H1 (cell line): ENCODE data around the gene NFIC. TPM values are rescaled to one million over a fixed set of nuclear protein-coding genes. Genes with fewer than 3 reads are reported as not detected.

Experiments
- BCL11A ChIP-seq, 2 experiments: IDR thresholded peaks; one replicate each; pipeline ENCODE4 v1.6.1; 2011; ENCODE audit warnings: low read depth in 2 of 2, low read length in 2 of 2, mild to moderate bottlenecking in 2 of 2
- CBX5 ChIP-seq: fragments of 300-800, 300-1000 bp; sonication (generic); IDR thresholded peaks from 2 replicates; pipeline ENCODE4 v1.7.1; 2016; ENCODE audit warnings: antibody characterized with exemption, low read length, low read depth
- KDM1A ChIP-seq: fragments of 200-600, 300-600 bp; sonication (generic); IDR thresholded peaks from 2 replicates; pipeline ENCODE4 v1.7.1; 2016; ENCODE audit warnings: mild to moderate bottlenecking, low read length, borderline replicate concordance
- RAD21 ChIP-seq, 2 experiments: IDR thresholded peaks in 1 of 2; conservative IDR thresholded peaks in 1 of 2; 2 replicates each; pipeline ENCODE4 v1.6.1; 2011; ENCODE audit warnings: low read depth in 2 of 2, low read length in 2 of 2, improper control_type of control experiment in 1 of 2, inconsistent platforms in 1 of 2, mild to moderate bottlenecking in 1 of 2, moderate library complexity in 1 of 2
- polyA plus RNA-seq, 7 experiments: library from polyadenylated mRNA; depleted of rRNA in 3 of 7; stranded (reverse) in 5 of 7; unstranded in 2 of 7; fragments of >200 nt in 5 of 7; fragments of 200-250 nt in 2 of 7; gene quantifications; 1 replicate in 5 of 7; 2 replicates in 1 of 7; 4 replicates in 1 of 7; pipeline versions ENCODE4 v1.2.1 to v1.2.3, GENCODE V29; 2011 to 2013; ENCODE audit warnings: missing spikeins in 2 of 7, mixed read lengths in 2 of 7
- total RNA-seq: library from RNA; stranded (reverse); fragmentation: NEBNext Ultra II Directional; extraction: Animal tissue kit (Norgen Biotek cat#: 25700); gene quantifications from 2 replicates; pipeline ENCODE4 v1.2.1, GENCODE V29; 2021
- TF ChIP-seq, protein P1 (sequence below): fragments of 300-600 bp; sonication (generic); IDR thresholded peaks from 2 replicates; pipeline ENCODE4 v1.7.1; 2012; ENCODE audit warnings: low read length, moderate library complexity, mild to moderate bottlenecking, inconsistent platforms; ENCODE audit not compliant: insufficient replicate concordance
- TF ChIP-seq, protein P2 (sequence below): IDR thresholded peaks from 2 replicates; pipeline ENCODE4 v1.6.1; 2011; ENCODE audit warnings: low read length, improper control_type of control experiment

The NFIC gene
- total and polyA plus RNA-seq, 2 of the 8 experiments (the other 6 are each of a cell fraction or from before 2014, with no cell fraction given): 0.56 to 3.2 TPM

DNA sequence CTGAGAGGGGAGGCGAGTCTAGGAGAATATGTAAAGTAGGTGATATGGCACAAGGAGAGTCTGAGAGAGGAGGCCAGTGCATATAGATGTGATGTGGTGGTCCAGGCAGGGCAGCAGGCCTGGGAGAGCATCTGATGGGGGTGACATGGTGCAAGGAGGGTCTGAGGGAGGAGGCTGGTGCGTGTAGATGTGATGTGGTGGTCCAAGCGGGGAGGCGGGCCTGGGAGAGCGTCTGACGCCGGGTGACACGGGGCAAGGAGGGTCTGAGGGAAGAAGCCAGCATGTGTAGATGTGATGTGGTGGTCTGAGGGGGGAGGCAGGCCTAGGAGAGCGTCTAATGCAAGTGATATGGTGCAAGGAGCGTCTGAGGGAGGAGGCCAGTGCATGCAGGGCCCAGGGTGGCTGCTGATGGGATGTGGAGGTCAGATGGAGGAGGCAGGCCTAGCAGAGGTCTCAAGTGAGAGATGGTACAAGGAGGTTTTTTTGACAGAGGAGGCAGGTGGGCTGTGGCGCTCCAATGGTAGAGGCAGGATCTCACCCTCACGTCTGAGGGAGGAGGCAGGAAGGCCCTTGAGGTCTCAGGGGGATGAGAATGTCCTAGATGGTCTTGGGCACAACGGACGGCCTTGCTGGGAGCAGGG is 16.2 kb downstream of the NFIC start (continued):
- TF ChIP-seq, protein P1, sequence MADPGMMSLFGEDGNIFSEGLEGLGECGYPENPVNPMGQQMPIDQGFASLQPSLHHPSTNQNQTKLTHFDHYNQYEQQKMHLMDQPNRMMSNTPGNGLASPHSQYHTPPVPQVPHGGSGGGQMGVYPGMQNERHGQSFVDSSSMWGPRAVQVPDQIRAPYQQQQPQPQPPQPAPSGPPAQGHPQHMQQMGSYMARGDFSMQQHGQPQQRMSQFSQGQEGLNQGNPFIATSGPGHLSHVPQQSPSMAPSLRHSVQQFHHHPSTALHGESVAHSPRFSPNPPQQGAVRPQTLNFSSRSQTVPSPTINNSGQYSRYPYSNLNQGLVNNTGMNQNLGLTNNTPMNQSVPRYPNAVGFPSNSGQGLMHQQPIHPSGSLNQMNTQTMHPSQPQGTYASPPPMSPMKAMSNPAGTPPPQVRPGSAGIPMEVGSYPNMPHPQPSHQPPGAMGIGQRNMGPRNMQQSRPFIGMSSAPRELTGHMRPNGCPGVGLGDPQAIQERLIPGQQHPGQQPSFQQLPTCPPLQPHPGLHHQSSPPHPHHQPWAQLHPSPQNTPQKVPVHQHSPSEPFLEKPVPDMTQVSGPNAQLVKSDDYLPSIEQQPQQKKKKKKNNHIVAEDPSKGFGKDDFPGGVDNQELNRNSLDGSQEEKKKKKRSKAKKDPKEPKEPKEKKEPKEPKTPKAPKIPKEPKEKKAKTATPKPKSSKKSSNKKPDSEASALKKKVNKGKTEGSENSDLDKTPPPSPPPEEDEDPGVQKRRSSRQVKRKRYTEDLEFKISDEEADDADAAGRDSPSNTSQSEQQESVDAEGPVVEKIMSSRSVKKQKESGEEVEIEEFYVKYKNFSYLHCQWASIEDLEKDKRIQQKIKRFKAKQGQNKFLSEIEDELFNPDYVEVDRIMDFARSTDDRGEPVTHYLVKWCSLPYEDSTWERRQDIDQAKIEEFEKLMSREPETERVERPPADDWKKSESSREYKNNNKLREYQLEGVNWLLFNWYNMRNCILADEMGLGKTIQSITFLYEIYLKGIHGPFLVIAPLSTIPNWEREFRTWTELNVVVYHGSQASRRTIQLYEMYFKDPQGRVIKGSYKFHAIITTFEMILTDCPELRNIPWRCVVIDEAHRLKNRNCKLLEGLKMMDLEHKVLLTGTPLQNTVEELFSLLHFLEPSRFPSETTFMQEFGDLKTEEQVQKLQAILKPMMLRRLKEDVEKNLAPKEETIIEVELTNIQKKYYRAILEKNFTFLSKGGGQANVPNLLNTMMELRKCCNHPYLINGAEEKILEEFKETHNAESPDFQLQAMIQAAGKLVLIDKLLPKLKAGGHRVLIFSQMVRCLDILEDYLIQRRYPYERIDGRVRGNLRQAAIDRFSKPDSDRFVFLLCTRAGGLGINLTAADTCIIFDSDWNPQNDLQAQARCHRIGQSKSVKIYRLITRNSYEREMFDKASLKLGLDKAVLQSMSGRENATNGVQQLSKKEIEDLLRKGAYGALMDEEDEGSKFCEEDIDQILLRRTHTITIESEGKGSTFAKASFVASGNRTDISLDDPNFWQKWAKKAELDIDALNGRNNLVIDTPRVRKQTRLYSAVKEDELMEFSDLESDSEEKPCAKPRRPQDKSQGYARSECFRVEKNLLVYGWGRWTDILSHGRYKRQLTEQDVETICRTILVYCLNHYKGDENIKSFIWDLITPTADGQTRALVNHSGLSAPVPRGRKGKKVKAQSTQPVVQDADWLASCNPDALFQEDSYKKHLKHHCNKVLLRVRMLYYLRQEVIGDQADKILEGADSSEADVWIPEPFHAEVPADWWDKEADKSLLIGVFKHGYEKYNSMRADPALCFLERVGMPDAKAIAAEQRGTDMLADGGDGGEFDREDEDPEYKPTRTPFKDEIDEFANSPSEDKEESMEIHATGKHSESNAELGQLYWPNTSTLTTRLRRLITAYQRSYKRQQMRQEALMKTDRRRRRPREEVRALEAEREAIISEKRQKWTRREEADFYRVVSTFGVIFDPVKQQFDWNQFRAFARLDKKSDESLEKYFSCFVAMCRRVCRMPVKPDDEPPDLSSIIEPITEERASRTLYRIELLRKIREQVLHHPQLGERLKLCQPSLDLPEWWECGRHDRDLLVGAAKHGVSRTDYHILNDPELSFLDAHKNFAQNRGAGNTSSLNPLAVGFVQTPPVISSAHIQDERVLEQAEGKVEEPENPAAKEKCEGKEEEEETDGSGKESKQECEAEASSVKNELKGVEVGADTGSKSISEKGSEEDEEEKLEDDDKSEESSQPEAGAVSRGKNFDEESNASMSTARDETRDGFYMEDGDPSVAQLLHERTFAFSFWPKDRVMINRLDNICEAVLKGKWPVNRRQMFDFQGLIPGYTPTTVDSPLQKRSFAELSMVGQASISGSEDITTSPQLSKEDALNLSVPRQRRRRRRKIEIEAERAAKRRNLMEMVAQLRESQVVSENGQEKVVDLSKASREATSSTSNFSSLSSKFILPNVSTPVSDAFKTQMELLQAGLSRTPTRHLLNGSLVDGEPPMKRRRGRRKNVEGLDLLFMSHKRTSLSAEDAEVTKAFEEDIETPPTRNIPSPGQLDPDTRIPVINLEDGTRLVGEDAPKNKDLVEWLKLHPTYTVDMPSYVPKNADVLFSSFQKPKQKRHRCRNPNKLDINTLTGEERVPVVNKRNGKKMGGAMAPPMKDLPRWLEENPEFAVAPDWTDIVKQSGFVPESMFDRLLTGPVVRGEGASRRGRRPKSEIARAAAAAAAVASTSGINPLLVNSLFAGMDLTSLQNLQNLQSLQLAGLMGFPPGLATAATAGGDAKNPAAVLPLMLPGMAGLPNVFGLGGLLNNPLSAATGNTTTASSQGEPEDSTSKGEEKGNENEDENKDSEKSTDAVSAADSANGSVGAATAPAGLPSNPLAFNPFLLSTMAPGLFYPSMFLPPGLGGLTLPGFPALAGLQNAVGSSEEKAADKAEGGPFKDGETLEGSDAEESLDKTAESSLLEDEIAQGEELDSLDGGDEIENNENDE: no peak
- TF ChIP-seq RAD21 (IDR thresholded peaks at IDR 0.05 in 1 of 2, conservative IDR thresholded peaks at IDR 0.05 in 1 of 2; ENCODE audit: low read depth in 2 of 2, low read length in 2 of 2) (no peak), KDM1A (no peak), CBX5 (no peak), BCL11A (IDR thresholded peaks at IDR 0.05; ENCODE audit: low read depth in 2 of 2, low read length in 2 of 2) (no peak)
- TF ChIP-seq, protein P2, sequence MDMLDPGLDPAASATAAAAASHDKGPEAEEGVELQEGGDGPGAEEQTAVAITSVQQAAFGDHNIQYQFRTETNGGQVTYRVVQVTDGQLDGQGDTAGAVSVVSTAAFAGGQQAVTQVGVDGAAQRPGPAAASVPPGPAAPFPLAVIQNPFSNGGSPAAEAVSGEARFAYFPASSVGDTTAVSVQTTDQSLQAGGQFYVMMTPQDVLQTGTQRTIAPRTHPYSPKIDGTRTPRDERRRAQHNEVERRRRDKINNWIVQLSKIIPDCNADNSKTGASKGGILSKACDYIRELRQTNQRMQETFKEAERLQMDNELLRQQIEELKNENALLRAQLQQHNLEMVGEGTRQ: no peak
